ENCODE data around the gene FTH1. TPM values are rescaled to one million over a fixed set of nuclear protein-coding genes. Genes with fewer than 3 reads are reported as not detected.
A peak's percentile ranks its signal among the peaks of the same experiment; 100 is the strongest.
"Not testable (repeated sequence)": the region's sequence is repeated elsewhere in the genome, so short reads cannot be mapped to it uniquely, and the experiment has no call there.

Gene FTH1
- total RNA-seq, 1 donor from 2014 or later = 436 TPM

DNA sequence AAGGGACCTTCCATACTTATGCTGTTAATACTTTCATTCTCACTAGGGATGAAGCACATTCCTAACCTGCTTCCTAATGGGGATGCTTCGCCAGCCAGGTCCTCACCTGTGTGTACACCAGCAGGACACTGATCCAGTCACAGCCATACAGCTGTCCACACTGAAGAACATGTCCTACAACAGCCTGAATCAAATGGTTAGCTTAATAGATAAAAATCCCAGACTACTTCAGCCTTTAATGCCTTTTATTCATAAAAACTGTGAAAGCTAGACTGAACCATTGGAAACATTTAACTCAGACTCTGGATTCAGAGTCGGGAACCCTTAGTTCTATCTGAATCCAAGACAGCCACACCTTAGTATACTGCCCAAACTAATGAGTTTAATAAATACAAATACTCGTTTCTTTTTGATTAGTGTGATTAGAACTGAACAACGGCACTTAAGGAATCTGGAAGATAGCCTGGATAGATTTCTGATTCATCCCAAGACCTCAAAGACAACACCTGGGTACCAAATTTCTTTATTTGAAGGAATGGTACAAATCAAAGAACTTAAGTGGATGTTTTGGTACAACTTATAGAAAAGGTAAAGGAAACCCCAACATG is 3.3 kb downstream of the FTH1 start:
- DNase-seq (ENCODE audit: low read depth in 2 of 2) = no peak

DNA sequence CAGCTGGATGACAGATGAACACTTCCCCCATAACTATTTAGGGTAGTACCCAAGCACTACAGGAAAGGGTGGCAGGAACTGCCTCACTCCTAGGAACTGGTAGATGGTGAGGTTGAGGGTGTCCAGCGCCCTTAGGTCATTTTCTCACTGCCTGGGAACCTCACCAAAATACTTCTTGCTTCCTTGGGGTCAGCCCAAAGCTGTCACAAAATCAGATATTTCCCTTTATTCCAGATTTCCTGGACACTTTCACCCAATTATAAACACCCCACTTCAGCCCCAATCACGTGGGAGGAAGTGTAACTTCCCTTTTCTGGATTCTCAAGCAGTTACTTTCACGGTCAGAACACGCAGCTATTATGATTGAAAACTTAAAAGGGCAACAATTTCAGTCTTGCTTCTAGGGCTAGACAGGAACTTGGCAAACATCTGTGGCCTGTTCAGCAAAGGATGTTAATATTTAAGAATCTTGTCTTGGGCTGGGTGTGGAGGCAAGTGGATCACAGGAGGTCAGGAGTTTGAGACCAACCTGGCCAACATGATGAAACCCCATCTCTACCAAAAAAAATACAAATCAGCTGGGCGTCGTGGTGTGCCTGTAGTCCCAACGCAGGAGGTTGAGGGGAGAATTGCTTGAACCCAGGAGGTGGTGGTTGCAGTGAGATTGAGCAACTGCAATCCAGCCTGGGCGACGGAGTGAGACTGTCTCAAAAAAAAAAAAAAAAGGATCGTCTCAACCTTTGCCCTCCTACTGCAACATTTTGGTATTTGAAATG is 4.0 kb downstream of the FTH1 start:
- DNase-seq (ENCODE audit: low read depth in 2 of 2) = peak; percentile 39 to 76

GRCh38 chr11:61963016-61963281 is 4.5 kb downstream of the FTH1 start:
- peak; percentile 40 to 65 for DNase-seq (ENCODE audit: low read depth in 2 of 2)

GRCh38 chr11:61962213-61963015 is 5.0 kb downstream of the FTH1 start:
- DNase-seq (ENCODE audit: low read depth in 2 of 2) = no peak

DNA sequence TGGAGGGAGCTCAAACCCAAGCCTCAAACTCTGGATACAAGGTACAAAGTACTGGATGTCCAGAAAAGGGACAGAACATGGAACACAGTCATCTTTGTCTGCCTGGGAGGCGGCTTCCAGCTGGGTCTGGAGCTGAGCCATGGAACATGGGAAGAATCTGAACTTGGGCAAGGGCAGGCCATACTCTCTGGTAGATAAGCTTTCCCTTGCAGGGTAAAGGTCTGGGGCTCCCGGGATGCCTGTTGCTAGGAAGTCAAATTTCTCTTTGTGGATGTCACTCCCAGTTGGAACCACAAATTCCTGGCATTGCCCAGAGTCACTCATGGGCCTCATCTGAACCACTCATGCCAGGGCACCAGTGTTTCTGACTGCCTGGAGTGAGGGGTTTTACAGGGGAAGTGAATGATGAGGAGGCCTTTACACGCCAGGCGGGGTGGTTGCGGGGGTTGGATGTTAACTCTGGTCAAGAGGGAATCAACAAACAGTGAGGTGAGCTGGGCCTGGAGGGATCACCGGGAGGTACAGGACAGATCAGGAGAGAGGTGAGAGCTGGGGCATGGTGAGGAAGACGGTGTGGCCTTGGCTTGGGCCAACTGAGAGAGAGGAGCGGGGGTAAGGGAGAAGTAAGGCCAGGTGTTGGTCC is 5.7 kb downstream of the FTH1 start:
- no peak for DNase-seq (ENCODE audit: low read depth in 2 of 2)

- DNase-seq (ENCODE audit: low read depth in 2 of 2) = no peak
These were observed 6.9 kb downstream of the FTH1 start for GRCh38 chr11:61960532-61960931.

- no peak for DNase-seq (ENCODE audit: low read depth in 2 of 2)
These were observed 7.8 kb downstream of the FTH1 start for GRCh38 chr11:61959678-61960077.

DNA sequence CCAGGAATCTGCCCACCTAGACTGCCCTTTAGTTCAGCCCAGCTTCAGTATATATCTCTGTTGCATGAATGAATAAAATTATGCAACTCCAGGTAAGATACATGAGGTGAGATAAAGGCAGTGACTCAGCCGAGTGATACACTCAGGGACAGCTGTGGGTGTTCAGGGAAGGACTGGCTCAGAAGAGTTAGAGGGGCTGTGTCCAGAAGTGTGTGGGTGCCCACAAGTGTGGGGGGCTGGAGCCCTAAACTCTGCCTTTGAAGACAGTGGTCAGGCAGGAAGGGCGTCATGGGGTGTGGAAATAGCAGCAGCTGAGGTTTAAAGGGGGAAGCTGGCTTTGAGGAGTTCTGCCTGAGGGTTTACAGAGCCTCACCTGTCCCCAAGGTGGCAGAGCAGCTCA is 8.3 kb downstream of the FTH1 start:
- DNase-seq (ENCODE audit: low read depth in 2 of 2) = no peak

DNA sequence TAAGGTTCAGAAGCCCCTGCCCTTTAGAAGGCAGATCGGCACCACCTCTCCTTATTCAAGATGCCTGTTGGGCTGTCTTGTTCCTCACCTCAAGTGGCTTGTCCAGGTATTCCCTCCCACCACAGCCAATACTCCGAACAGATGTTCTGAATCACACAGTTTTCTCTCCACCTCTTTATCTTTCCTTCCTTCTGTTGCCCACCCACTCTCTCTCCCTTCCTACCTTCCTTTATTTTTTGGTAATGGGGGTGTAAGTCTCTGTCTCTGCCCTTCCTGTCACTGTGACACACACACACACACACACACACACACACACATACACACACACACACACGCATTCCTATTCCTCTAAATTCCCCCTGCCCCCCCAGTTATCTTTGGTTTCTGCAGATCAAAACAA is 8.8 kb downstream of the FTH1 start:
- DNase-seq (ENCODE audit: low read depth in 2 of 2) = no peak

- no peak for DNase-seq (ENCODE audit: low read depth in 2 of 2)
These were observed 10.2 kb downstream of the FTH1 start for GRCh38 chr11:61957021-61957770.

GRCh38 chr11:61956191-61957020 is 11.0 kb downstream of the FTH1 start:
- no peak for DNase-seq (ENCODE audit: low read depth in 2 of 2)

DNA sequence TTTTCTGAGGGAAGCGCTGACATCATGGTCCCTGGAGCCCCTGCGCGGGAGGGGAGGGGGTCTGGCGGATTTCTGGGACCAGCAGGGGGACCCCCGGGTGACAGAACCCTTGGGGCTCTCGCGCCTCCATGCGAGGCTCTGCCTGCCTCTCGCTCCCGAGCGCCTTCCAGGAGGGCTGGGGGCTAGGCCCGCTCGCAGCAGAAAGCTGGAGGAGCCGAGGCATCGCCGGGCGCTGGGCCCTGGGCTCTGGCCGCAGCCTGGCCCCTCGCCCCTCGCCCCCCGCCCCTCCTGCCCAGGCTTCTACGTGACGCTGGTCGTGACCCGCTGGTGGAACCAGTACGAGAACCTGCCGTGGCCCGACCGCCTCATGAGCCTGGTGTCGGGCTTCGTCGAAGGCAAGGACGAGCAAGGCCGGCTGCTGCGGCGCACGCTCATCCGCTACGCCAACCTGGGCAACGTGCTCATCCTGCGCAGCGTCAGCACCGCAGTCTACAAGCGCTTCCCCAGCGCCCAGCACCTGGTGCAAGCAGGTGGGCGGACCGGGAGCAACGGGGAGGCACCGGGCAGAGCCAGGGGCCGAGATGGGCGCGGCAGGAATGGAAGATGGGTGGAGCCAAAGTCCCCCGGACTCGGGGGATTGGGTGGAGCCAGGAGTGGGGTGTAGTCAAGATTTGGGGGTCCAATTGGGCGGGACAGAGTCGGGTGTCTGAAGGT is 11.9 kb downstream of the FTH1 start:
- no peak for DNase-seq (ENCODE audit: low read depth in 2 of 2)

- no peak for DNase-seq (ENCODE audit: low read depth in 2 of 2)
These were observed 12.5 kb downstream of the FTH1 start for GRCh38 chr11:61954851-61955421.

DNA sequence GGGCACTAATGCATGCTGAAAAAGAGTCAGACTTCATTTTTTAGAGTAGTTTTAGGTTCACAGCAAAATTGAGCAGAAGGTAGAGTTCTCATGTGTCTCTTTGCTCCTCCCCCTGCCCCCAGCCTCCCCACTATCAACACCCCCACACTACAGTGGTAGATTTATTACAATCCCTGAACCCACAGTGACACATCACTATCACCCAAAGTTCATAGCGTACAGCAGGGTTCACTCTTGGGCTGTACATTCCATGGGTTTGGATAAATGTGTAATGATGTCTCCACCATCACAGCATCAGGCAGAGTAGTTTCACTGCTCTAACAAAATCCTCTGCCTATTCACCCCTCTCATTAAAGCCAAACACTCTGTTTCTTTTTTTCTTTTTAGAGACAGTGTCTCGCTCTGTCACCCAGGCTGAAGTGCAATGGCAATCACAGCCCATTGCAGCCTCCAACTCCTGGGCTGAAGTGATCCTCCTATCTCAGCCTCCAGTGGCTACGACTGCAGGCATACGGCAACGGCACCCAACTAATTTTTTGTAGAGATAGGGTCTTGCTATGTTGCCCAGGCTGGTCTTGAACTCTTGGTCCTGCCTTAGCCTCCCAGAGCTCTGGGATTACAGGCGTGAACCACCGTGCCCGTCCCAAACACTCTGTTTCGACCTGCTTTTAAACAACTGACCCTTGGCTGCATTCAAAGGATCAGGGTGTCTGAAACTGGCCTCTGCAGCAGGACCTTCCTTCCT is 13.2 kb downstream of the FTH1 start:
- no peak for DNase-seq (ENCODE audit: low read depth in 2 of 2)

DNA sequence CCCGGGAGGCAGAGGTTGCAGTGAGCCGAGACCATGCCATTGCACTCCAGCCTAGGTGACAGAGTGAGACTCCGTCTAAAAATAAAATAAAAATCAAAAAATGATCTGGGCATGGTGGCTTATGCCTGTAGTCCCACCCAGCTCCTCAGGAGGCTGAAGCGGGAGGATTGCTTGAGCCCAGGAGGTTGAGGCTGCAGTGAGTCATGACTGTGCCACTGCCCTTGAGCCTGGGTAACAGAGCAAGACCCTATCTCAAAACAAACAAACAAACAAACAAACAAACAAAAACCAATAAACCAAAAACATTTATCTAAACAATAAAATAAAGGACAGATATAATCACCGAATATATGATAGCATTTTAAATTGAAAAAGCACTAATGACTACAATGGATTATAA is 13.8 kb downstream of the FTH1 start:
- DNase-seq (ENCODE audit: low read depth in 2 of 2) = not testable (repeated sequence)

DNA sequence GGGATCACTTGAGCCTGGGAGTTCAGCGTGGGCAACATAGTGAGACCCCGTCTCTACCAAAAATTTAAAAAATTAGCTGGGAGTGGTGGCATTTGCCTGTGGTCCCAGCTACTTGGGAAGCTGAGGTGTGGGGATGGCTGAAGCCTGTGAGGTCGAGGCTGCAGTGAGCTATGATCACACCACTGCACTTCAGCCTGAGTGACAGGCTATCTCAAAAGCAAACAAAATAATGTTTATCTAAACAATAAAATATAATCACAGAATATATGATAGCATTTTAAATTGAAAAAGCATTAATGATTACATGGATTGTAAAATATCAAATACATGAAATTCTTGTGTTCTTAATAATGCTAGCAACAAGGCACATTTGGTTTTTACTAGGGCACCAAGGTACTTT is 14.6 kb downstream of the FTH1 start:
- DNase-seq (ENCODE audit: low read depth in 2 of 2) = no peak

GRCh38 chr11:61951484-61952135 is 15.8 kb downstream of the FTH1 start:
- no peak for DNase-seq (ENCODE audit: low read depth in 2 of 2)

DNA sequence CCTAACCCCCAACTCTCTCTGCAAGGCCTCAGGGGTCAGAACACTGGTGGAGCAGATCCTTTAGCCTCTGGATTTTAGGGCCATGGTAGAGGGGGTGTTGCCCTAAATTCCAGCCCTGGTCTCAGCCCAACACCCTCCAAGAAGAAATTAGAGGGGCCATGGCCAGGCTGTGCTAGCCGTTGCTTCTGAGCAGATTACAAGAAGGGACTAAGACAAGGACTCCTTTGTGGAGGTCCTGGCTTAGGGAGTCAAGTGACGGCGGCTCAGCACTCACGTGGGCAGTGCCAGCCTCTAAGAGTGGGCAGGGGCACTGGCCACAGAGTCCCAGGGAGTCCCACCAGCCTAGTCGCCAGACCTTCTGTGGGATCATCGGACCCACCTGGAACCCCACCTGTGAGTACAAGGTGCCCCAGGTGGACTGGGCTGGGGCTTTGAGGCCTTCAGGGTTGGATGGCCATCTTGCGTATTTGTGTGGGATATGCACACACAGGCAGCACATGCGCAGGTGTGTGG is 17.3 kb downstream of the FTH1 start, which contains the start of gene BEST1:
Gene BEST1 (plus strand): TSS at position 317 of the 513 bp plus-strand sequence. CDS start 1,456 bp downstream, outside the sequence.
- no peak for DNase-seq (ENCODE audit: low read depth in 2 of 2)
